Measurements from ENCODE around the gene ZNG1F. TPM values are rescaled to one million over a fixed set of nuclear protein-coding genes. Genes with fewer than 3 reads are reported as not detected.
"Not testable (repeated sequence)": the region's sequence is repeated elsewhere in the genome, so short reads cannot be mapped to it uniquely, and the experiment has no call there.

Gene ZNG1F
- total RNA-seq, 2 experiments from 2014 or later = 10.5 to 28.6 TPM

GRCh38 chr9:41230418-41230817, 41.3 kb upstream of the ZNG1F start:
- H3K79me2 ChIP-seq (ENCODE audit: insufficient read depth, low read depth, low read length); H3K9me3 ChIP-seq (ENCODE audit: low read length); H4K20me1 ChIP-seq (ENCODE audit: insufficient read depth, low read length); H3K27ac ChIP-seq (ENCODE audit: low read depth, low read length, poor library complexity, severe bottlenecking); H3K36me3 ChIP-seq (ENCODE audit: insufficient read depth, low read length); H3K9me2 ChIP-seq (ENCODE audit: insufficient read depth, low read length); POLR2A ChIA-PET; intact Hi-C loops (cut with micrococcal nuclease; ENCODE audit: unreplicated experiment); H2AFZ ChIP-seq (ENCODE audit: low read length); H3K4me2 ChIP-seq (ENCODE audit: low read length); H3K4me3 ChIP-seq (ENCODE audit: low read depth, low read length, poor library complexity, severe bottlenecking); BruUV-seq (replicated peaks); DNase-seq (ENCODE audit: low spot score); CTCF ChIA-PET (ENCODE audit: unreplicated experiment); H3K4me1 ChIP-seq (ENCODE audit: insufficient read depth, low read length, poor library complexity, severe bottlenecking): not testable (repeated sequence)

DNA sequence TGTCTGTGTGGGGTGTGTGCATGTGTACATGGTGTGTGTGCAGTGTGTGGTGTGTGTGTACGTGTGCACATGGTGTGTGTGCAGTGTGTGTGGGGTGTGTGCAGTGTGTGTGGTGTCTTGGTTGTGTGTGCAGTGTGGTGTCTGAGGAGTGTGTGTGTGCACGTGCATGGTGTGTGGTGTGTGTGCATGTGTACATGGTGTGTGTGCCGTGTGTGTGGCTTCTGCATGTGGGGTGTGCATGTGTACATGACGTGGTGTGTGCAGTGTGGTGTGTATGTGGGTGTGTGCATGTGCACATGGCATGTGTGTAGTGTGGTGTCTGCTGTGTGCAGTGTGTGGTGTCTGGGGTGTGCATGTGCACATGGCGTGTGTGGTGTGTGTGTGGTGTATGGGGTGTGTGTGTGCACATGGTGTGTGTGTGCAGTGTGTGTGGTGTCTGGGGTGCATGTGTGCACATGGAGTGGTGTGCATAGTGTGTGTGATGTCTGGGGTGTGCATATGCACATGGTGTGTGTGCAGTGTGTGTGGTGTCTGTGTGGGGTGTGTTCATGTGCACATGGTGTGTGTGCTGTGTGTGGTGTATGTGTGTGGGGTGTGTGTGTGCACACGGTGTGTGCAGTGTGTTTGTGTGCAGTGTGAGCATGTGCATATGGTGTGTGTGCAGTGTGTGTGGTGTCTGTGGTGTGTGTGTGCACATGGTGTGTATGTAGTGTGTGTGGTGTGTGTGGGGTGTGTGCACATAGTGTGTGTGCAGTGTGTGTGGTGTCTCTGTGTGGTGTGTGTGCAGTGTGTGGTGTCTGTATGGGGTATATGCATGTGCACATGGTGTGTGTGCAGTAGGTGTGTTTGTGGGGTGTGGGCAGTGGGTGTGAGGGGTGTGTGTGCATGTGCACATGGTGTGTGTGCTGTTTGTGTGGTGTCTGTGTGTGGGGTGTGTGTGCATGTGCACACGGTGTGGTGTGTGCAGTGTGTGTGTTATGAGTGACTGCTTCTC, 40.6 kb upstream of the ZNG1F start:
- Histone ChIP-seq H3K4me1 (ENCODE audit: insufficient read depth, low read length, poor library complexity, severe bottlenecking) (no peaks in the 10 kb centered on the region), H3K9me3 (ENCODE audit: low read length) (no peaks in the 10 kb centered on the region), H3K9me2 (ENCODE audit: insufficient read depth, low read length) (no peaks in the 10 kb centered on the region), H3K27ac (ENCODE audit: low read depth, low read length, poor library complexity, severe bottlenecking) (no peak overlapping the region), H3K36me3 (ENCODE audit: insufficient read depth, low read length) (no peaks in the 10 kb centered on the region), H3K4me3 (ENCODE audit: low read depth, low read length, poor library complexity, severe bottlenecking) (no peak overlapping the region), H4K20me1 (ENCODE audit: insufficient read depth, low read length) (no peaks in the 10 kb centered on the region), H3K4me2 (ENCODE audit: low read length) (no peak overlapping the region), H2AFZ (ENCODE audit: low read length) (no peak overlapping the region), H3K79me2 (ENCODE audit: insufficient read depth, low read depth, low read length) (no peaks in the 10 kb centered on the region)
- ChIA-PET CTCF (ENCODE audit: unreplicated experiment) (no interaction called here), POLR2A (no interaction called here)
- peak; percentile 6 for DNase-seq (ENCODE audit: low spot score)
- intact Hi-C loops (cut with micrococcal nuclease; ENCODE audit: unreplicated experiment) = no loop called here
- TF ChIP-seq, protein P1, sequence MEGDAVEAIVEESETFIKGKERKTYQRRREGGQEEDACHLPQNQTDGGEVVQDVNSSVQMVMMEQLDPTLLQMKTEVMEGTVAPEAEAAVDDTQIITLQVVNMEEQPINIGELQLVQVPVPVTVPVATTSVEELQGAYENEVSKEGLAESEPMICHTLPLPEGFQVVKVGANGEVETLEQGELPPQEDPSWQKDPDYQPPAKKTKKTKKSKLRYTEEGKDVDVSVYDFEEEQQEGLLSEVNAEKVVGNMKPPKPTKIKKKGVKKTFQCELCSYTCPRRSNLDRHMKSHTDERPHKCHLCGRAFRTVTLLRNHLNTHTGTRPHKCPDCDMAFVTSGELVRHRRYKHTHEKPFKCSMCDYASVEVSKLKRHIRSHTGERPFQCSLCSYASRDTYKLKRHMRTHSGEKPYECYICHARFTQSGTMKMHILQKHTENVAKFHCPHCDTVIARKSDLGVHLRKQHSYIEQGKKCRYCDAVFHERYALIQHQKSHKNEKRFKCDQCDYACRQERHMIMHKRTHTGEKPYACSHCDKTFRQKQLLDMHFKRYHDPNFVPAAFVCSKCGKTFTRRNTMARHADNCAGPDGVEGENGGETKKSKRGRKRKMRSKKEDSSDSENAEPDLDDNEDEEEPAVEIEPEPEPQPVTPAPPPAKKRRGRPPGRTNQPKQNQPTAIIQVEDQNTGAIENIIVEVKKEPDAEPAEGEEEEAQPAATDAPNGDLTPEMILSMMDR (conservative IDR thresholded peaks at IDR 0.05; ENCODE audit: low read length) = no peak
- no peak for TF ChIP-seq EZH2phosphoT487 (IDR thresholded peaks at IDR 0.05; ENCODE audit: borderline replicate concordance, low read depth, low read length)
- BruUV-seq (replicated peaks) = no TSS peak

DNA sequence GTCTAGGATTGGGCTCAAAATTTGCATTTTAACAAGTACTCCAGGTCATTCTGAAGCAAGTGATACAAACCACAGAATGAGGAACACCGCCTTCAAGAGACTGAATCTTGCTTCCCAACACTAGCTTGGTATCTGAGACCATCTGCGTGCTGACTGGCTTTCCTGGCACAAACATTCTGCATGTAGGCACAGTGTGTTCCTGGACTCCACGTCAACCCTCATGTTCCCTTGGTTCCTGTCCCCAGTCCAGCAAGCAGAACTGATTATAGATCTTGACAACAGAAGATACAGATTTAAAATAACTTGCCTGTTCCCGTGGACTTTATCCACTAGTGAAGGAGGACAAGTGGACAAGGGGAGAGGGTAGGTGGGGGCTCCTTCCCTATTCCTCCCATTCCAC, 30.7 kb upstream of the ZNG1F start:
- H3K4me3 ChIP-seq (ENCODE audit: low read depth, low read length, poor library complexity, severe bottlenecking); H3K4me1 ChIP-seq (ENCODE audit: insufficient read depth, low read length, poor library complexity, severe bottlenecking); POLR2A ChIA-PET; H3K9me3 ChIP-seq (ENCODE audit: low read length); intact Hi-C loops (cut with micrococcal nuclease; ENCODE audit: unreplicated experiment); DNase-seq (ENCODE audit: low spot score); H4K20me1 ChIP-seq (ENCODE audit: insufficient read depth, low read length); H3K4me2 ChIP-seq (ENCODE audit: low read length); H3K9me2 ChIP-seq (ENCODE audit: insufficient read depth, low read length); H3K79me2 ChIP-seq (ENCODE audit: insufficient read depth, low read depth, low read length); H3K27ac ChIP-seq (ENCODE audit: low read depth, low read length, poor library complexity, severe bottlenecking); H3K36me3 ChIP-seq (ENCODE audit: insufficient read depth, low read length); CTCF ChIA-PET (ENCODE audit: unreplicated experiment); BruUV-seq (replicated peaks); H2AFZ ChIP-seq (ENCODE audit: low read length): not testable (repeated sequence)

DNA sequence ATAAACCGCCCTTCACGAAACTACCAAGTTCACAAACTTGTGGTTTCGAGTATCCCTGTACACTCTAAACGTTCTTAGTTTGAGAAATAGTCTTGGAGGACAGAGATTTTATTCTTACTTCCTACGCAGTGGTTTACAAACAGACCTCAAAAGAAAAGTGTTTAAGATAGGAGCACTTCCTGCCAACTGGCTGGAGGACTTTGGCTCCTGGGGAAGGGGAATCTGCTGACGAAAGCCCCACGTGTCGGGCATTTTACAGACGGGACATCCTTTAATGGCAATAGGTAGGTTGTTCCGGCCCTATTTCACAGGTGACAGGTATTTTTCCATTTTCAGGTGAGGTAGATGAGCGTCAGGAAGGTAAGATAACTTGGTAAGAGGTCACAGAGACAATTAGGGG, 678 bp downstream of the ZNG1F start:
- H3K27ac ChIP-seq (ENCODE audit: low read depth, low read length, poor library complexity, severe bottlenecking); DNase-seq (ENCODE audit: low spot score); H3K9me3 ChIP-seq (ENCODE audit: low read length); H4K20me1 ChIP-seq (ENCODE audit: insufficient read depth, low read length); H3K9me2 ChIP-seq (ENCODE audit: insufficient read depth, low read length); H3K4me3 ChIP-seq (ENCODE audit: low read depth, low read length, poor library complexity, severe bottlenecking); POLR2A ChIA-PET; CTCF ChIA-PET (ENCODE audit: unreplicated experiment); intact Hi-C loops (cut with micrococcal nuclease; ENCODE audit: unreplicated experiment); H3K36me3 ChIP-seq (ENCODE audit: insufficient read depth, low read length); BruUV-seq (replicated peaks); H3K79me2 ChIP-seq (ENCODE audit: insufficient read depth, low read depth, low read length); H3K4me2 ChIP-seq (ENCODE audit: low read length); H2AFZ ChIP-seq (ENCODE audit: low read length); H3K4me1 ChIP-seq (ENCODE audit: insufficient read depth, low read length, poor library complexity, severe bottlenecking): not testable (repeated sequence)

DNA sequence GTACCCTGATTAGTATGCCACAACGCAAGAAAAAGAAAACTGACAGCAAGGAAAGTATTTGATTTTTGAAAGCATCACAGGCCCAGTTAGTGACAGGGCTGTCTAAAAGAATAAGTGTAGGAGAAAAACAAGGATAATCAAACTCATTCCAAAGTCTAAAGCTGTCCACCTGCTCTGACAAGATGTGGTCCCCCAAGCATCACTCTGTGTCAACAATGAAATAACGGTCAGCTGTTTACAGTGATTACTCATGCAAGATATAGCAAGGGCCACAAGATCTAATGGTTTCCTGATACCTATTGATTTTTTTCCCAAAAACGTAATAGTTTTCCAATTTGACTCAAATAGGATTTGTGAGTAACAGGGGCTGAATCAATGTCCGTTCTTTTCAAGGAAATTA, 14.1 kb downstream of the ZNG1F start:
- H4K20me1 ChIP-seq (ENCODE audit: insufficient read depth, low read length); H3K9me2 ChIP-seq (ENCODE audit: insufficient read depth, low read length); H3K79me2 ChIP-seq (ENCODE audit: insufficient read depth, low read depth, low read length); H3K4me2 ChIP-seq (ENCODE audit: low read length); H3K27ac ChIP-seq (ENCODE audit: low read depth, low read length, poor library complexity, severe bottlenecking); BruUV-seq (replicated peaks); H3K4me3 ChIP-seq (ENCODE audit: low read depth, low read length, poor library complexity, severe bottlenecking); H3K36me3 ChIP-seq (ENCODE audit: insufficient read depth, low read length); H3K9me3 ChIP-seq (ENCODE audit: low read length); POLR2A ChIA-PET; DNase-seq (ENCODE audit: low spot score); H3K4me1 ChIP-seq (ENCODE audit: insufficient read depth, low read length, poor library complexity, severe bottlenecking); intact Hi-C loops (cut with micrococcal nuclease; ENCODE audit: unreplicated experiment); CTCF ChIA-PET (ENCODE audit: unreplicated experiment); H2AFZ ChIP-seq (ENCODE audit: low read length): not testable (repeated sequence)

GRCh38 chr9:41150116-41150515, 39.0 kb downstream of the ZNG1F start:
- H3K4me3 ChIP-seq (ENCODE audit: low read depth, low read length, poor library complexity, severe bottlenecking); H3K4me1 ChIP-seq (ENCODE audit: insufficient read depth, low read length, poor library complexity, severe bottlenecking); DNase-seq (ENCODE audit: low spot score); H4K20me1 ChIP-seq (ENCODE audit: insufficient read depth, low read length); POLR2A ChIA-PET; intact Hi-C loops (cut with micrococcal nuclease; ENCODE audit: unreplicated experiment); H3K36me3 ChIP-seq (ENCODE audit: insufficient read depth, low read length); H2AFZ ChIP-seq (ENCODE audit: low read length); H3K9me3 ChIP-seq (ENCODE audit: low read length); BruUV-seq (replicated peaks); H3K27ac ChIP-seq (ENCODE audit: low read depth, low read length, poor library complexity, severe bottlenecking); H3K79me2 ChIP-seq (ENCODE audit: insufficient read depth, low read depth, low read length); H3K9me2 ChIP-seq (ENCODE audit: insufficient read depth, low read length); H3K4me2 ChIP-seq (ENCODE audit: low read length); CTCF ChIA-PET (ENCODE audit: unreplicated experiment): not testable (repeated sequence)

All from OCI-LY7 (cell line).